GM12801 (cell line): ENCODE measurements around the gene DNAJC17.

Source experiments
- CTCF ChIP-seq: IDR thresholded peaks from one replicate; pipeline ENCODE4 v1.5.1; 2011; ENCODE audit warnings: control low read depth; ENCODE audit not compliant: insufficient read length; ENCODE audit errors: extremely low read depth

Gene DNAJC17

GRCh38 chr15:40769274-40770146 lies 37.8 kb downstream of the DNAJC17 start, which contains the start of gene C15orf62:
TSS of gene C15orf62 (plus strand) at chr15:40769980. CDS start at chr15:40770496, 516 bp downstream.
- TF ChIP-seq CTCF: no peak

- no peak for TF ChIP-seq CTCF
Observed at GRCh38 chr15:40768521-40769273, 38.6 kb downstream of the DNAJC17 start.

- no peak for TF ChIP-seq CTCF
Observed at GRCh38 chr15:40767838-40768500, 39.3 kb downstream of the DNAJC17 start.

- TF ChIP-seq CTCF: no peak
Observed at GRCh38 chr15:40766906-40767837, 40.1 kb downstream of the DNAJC17 start.

- no peak for TF ChIP-seq CTCF
Observed at GRCh38 chr15:40766194-40766815, 41.0 kb downstream of the DNAJC17 start.

GRCh38 chr15:40764629-40765103 lies 42.6 kb downstream of the DNAJC17 start:
- no peak for TF ChIP-seq CTCF
